Fibroblast of peridontal ligament (primary cell): ENCODE results near the gene RENBP.

ENCODE experiments used
- DNase-seq: peaks from one replicate; pipeline ENCODE4 v3.0.0-alpha.2; 2010; ENCODE audit errors: extremely low read depth

The RENBP gene

GRCh38 chrX:153934148-153934761, 10.2 kb downstream of the RENBP start:
- DNase-seq: no peak

GRCh38 chrX:153933748-153934147, 10.7 kb downstream of the RENBP start:
- no peak for DNase-seq

GRCh38 chrX:153932220-153932915, 12.1 kb downstream of the RENBP start:
- no peak for DNase-seq

- DNase-seq: no peak
These were observed 12.7 kb downstream of the RENBP start for GRCh38 chrX:153931748-153932147.

GRCh38 chrX:153931151-153931550, 13.3 kb downstream of the RENBP start:
- no peak for DNase-seq

GRCh38 chrX:153930011-153930910, 14.2 kb downstream of the RENBP start:
- DNase-seq: no peak

- DNase-seq: no peak
These were observed 14.9 kb downstream of the RENBP start for GRCh38 chrX:153929576-153929975.

GRCh38 chrX:153928846-153929245, 15.6 kb downstream of the RENBP start:
- DNase-seq: no peak

GRCh38 chrX:153927922-153928760, 16.3 kb downstream of the RENBP start:
- DNase-seq: peak; percentile 95

GRCh38 chrX:153927672-153927921, 16.8 kb downstream of the RENBP start:
- DNase-seq: no peak

GRCh38 chrX:153926858-153927671, 17.4 kb downstream of the RENBP start:
- no peak for DNase-seq

- no peak for DNase-seq
These were observed 17.9 kb downstream of the RENBP start for GRCh38 chrX:153926552-153926857.

- DNase-seq: no peak
These were observed 18.5 kb downstream of the RENBP start, which contains the start of gene ARHGAP4 for GRCh38 chrX:153925739-153926551. Gene ARHGAP4, minus strand, starts transcription at chrX:153926264. Its CDS starts 62 bp downstream, at chrX:153926202.

- no peak for DNase-seq
These were observed 19.1 kb downstream of the RENBP start for GRCh38 chrX:153925387-153925738.

GRCh38 chrX:153924149-153924861, 20.1 kb downstream of the RENBP start:
- no peak for DNase-seq

GRCh38 chrX:153922932-153923857, 21.2 kb downstream of the RENBP start:
- peak; percentile 46 for DNase-seq

- no peak for DNase-seq
These were observed 22.7 kb downstream of the RENBP start for GRCh38 chrX:153921511-153922446.

- no peak for DNase-seq
These were observed 23.4 kb downstream of the RENBP start for GRCh38 chrX:153921070-153921469.
